Measurements from ENCODE around the gene DOK4.
"Not testable (repeated sequence)": the region's sequence is repeated elsewhere in the genome, so short reads cannot be mapped to it uniquely, and the experiment has no call there.

DNA sequence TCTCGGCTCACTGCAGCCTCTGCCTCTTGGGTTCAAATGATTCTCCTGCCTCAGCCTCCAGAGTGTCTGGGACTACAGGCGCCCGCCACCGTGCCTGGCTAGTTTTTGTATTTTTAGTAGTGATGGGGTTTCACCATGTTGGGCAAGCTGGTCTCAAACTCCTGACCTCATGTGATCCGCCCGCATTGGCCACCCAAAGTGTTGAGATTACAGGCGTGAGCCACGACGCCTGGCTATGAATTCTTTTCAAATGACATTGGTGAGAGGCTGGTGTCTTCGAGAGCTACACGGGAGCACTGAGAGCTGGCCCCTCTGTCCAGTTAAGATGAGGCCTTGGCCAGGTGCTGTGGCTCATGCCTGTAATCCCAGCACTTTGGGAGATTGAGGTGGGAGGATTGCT lies 13.6 kb upstream of the DOK4 start:
- not testable (repeated sequence) for TF ChIP-seq POLR2A (IDR thresholded peaks at IDR 0.05); CTCF (IDR thresholded peaks at IDR 0.05 in 4 of 5, conservative IDR thresholded peaks at IDR 0.05 in 1 of 5)
